Sigmoid colon (tissue), 4 donors: ENCODE measurements around the gene HNRNPA0.

Experiments
- CTCF ChIP-seq, 4 experiments: fragments of 450-650 bp in 3 of 4; fragments of 200-600 bp in 1 of 4; IDR thresholded peaks; one replicate each; pipeline ENCODE4 v1.5.1; 2016 to 2019; ENCODE audit warnings: antibody characterized with exemption in 4 of 4, mild to moderate bottlenecking in 3 of 4, moderate library complexity in 2 of 4
- POLR2A ChIP-seq, 2 donors: fragments of 450-650 bp; IDR thresholded peaks; one replicate each; pipeline ENCODE4 v1.6.1; 2016; ENCODE audit warnings: antibody characterized with exemption in 2 of 2, mild to moderate bottlenecking in 2 of 2, moderate library complexity in 2 of 2
- POLR2AphosphoS5 ChIP-seq, 4 donors: sonication (generic); formaldehyde crosslinking; IDR thresholded peaks; one replicate each; pipeline ENCODE4 v1.6.1; 2017; ENCODE audit warnings: antibody characterized with exemption in 4 of 4

- TF ChIP-seq CTCF (IDR thresholded peaks at IDR 0.05) (no peak), POLR2AphosphoS5 (IDR thresholded peaks at IDR 0.05) (no peak), POLR2A (IDR thresholded peaks at IDR 0.05) (no peak)
Measured at GRCh38 chr5:137714946-137715345, 39.2 kb downstream of the HNRNPA0 start.
